Stimulated activated memory B cell treated with anti-CD40 and anti-IgM and Interleukin-4, amounts not matched to agents 10 μg/mL and 1 μg/mL and 100 μg/mL, for 72 hours (primary cell): ENCODE measurements around the gene PPP1R13B.
"Not testable (repeated sequence)": the region's sequence is repeated elsewhere in the genome, so short reads cannot be mapped to it uniquely, and the experiment has no call there.

Experiments used
- ATAC-seq: fragments of 150-1000 bp; cut with Tn5 transposase; 2 replicates; pipeline ENCODE4 v1.10.0; 2021
- H3K27ac Mint-ChIP-seq: one replicate; pipeline ENCODE4 v1.8.0; 2022; ENCODE audit warnings: mild to moderate bottlenecking, mixed read lengths
- H3K27me3 Mint-ChIP-seq: one replicate; pipeline ENCODE4 v1.8.0; 2022; ENCODE audit warnings: mixed read lengths
- H3K36me3 Mint-ChIP-seq: one replicate; pipeline ENCODE4 v1.8.0; 2022; ENCODE audit warnings: mixed read lengths
- H3K4me1 Mint-ChIP-seq: one replicate; pipeline ENCODE4 v1.8.0; 2022; ENCODE audit warnings: mixed read lengths
- H3K4me3 Mint-ChIP-seq: one replicate; pipeline ENCODE4 v1.8.0; 2022; ENCODE audit warnings: mild to moderate bottlenecking, moderate library complexity, mixed read lengths
- H3K9me3 Mint-ChIP-seq: one replicate; pipeline ENCODE4 v1.8.0; 2022; ENCODE audit warnings: mixed read lengths

Gene PPP1R13B

DNA sequence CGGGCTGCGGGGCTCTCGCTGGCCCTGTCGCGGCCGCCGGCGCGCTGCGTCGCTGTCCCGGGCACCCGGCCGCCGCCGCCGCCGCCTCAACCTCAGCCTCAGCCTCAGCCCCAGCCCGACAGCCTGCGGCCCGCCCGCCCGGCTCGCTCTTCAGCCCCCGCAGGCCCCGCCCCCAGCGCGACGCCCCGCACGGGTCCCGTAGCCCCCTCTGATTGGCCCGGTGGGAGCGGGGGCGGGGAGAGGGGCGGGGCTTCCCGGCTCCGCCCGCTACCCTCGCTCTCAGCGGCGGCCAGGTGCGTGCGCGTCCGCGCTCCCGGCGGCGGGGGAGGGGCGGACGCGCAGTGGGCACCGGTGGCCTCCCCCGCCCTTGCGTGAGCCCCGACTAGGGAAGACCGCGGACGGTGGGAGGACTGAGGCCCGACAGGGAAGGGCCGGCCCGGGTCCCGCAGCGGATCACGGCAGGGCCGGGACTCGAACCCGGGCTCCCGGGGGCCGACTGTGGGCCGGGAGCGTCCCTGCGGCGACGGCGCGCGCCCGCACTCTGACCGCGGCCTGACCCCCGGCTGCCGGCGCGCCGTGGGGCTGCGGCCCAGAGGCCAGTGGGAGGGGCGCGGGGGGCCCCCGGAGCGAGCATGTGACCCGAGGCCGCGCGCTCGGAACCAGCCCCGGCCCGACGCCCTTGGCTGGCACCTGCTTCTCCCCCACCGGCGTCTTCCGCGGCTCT lies at the start of gene PPP1R13B:
Gene PPP1R13B, minus strand, starts transcription at position 125 of the 724 bp plus-strand sequence. CDS start 268 bp downstream, outside the sequence.
- Mint-ChIP-seq H3K27ac (peak within 1 kb of the TSS; percentile 45), H3K36me3 (no peaks in the 10 kb centered on the region), H3K4me1 (peaks cover 10% of the 10 kb centered on the region), H3K4me3 (peak within 1 kb of the TSS; percentile 80), H3K27me3 (no peaks in the 10 kb centered on the region), H3K9me3 (no peaks in the 10 kb centered on the region)
- ATAC-seq, result peak; percentile 96

DNA sequence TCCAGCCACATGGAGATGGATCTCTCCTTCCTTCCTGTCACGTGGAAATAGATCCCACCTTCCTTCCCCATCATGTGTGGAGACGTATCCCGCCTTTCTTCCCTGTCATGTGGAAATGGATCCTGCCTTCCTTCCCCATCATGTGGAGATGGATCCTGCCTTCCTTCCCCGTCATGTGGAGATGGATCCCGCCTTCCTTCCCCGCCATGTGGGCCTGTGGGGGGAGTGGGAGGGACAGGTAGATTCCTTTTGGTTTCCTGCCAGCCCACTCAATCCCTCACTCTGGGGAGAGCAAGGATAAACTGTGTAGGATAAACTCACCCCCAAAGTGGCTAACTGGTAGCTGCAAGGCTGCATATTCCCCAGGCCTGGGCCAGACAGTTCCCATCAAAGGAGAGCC lies 49.2 kb upstream of the PPP1R13B start:
- no peak for ATAC-seq
- Mint-ChIP-seq H3K9me3 (peaks cover 4% of the 10 kb centered on the region), H3K36me3 (no peaks in the 10 kb centered on the region), H3K27me3 (peaks cover 17% of the 10 kb centered on the region), H3K4me1 (peaks cover 6% of the 10 kb centered on the region), H3K4me3 (no peak overlapping the region), H3K27ac (no peak overlapping the region)

DNA sequence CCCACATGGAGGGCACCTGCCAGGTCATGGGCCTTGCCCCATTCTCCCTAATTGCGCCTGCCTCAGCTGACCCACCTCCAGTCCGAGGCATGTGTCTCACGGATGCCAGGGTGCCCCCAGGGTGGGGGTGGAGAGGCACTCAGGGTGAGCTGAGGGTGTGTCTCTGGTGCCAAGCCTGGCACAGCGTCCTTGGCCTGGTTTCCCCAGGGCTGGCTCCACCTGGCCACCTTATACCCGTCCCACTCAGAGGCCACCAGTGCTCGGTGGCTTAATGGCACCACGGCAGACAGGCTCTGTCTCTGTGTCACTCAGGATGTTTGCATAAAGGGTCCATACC lies 47.3 kb upstream of the PPP1R13B start:
- no peaks in the 10 kb centered on the region for H3K4me1 Mint-ChIP-seq
- H3K4me3 Mint-ChIP-seq, result no peak overlapping the region
- H3K27me3 Mint-ChIP-seq, result peaks cover 17% of the 10 kb centered on the region
- no peak overlapping the region for H3K27ac Mint-ChIP-seq
- peaks cover 4% of the 10 kb centered on the region for H3K9me3 Mint-ChIP-seq
- H3K36me3 Mint-ChIP-seq, result no peaks in the 10 kb centered on the region
- ATAC-seq, result no peak

- H3K4me3 Mint-ChIP-seq, result no peak overlapping the region
These were observed 46.8 kb upstream of the PPP1R13B start for GRCh38 chr14:103894034-103894722.

GRCh38 chr14:103892247-103892646 lies 44.9 kb upstream of the PPP1R13B start:
- Mint-ChIP-seq H3K36me3 (no peaks in the 10 kb centered on the region), H3K4me3 (no peak overlapping the region), H3K27ac (no peak overlapping the region), H3K9me3 (peaks cover 4% of the 10 kb centered on the region), H3K4me1 (no peaks in the 10 kb centered on the region), H3K27me3 (peaks cover 14% of the 10 kb centered on the region)
- no peak for ATAC-seq

More at GRCh38 chr14:103894034-103894722, 46.8 kb upstream of the PPP1R13B start:
- Mint-ChIP-seq H3K27ac (no peak overlapping the region), H3K4me1 (no peaks in the 10 kb centered on the region), H3K36me3 (no peaks in the 10 kb centered on the region), H3K9me3 (peaks cover 4% of the 10 kb centered on the region), H3K27me3 (peaks cover 17% of the 10 kb centered on the region)
- ATAC-seq, result no peak

- Mint-ChIP-seq H3K4me1 (no peaks in the 10 kb centered on the region), H3K27me3 (peaks cover 9% of the 10 kb centered on the region), H3K27ac (no peak overlapping the region), H3K36me3 (no peaks in the 10 kb centered on the region), H3K9me3 (peaks cover 4% of the 10 kb centered on the region), H3K4me3 (no peak overlapping the region)
- no peak for ATAC-seq
These were observed 44.4 kb upstream of the PPP1R13B start for GRCh38 chr14:103891667-103892215.

GRCh38 chr14:103890821-103891666 lies 43.7 kb upstream of the PPP1R13B start:
- Mint-ChIP-seq H3K9me3 (no peaks in the 10 kb centered on the region), H3K36me3 (no peaks in the 10 kb centered on the region), H3K4me1 (no peaks in the 10 kb centered on the region), H3K27me3 (peaks cover 2% of the 10 kb centered on the region), H3K27ac (no peak overlapping the region), H3K4me3 (no peak overlapping the region)
- no peak for ATAC-seq

- no peaks in the 10 kb centered on the region for H3K27me3 Mint-ChIP-seq
- H3K4me1 Mint-ChIP-seq, result no peaks in the 10 kb centered on the region
- H3K36me3 Mint-ChIP-seq, result no peaks in the 10 kb centered on the region
- H3K4me3 Mint-ChIP-seq, result no peak overlapping the region
- ATAC-seq, result no peak
- H3K9me3 Mint-ChIP-seq, result no peaks in the 10 kb centered on the region
- no peak overlapping the region for H3K27ac Mint-ChIP-seq
These were observed 42.6 kb upstream of the PPP1R13B start for GRCh38 chr14:103890052-103890371.

DNA sequence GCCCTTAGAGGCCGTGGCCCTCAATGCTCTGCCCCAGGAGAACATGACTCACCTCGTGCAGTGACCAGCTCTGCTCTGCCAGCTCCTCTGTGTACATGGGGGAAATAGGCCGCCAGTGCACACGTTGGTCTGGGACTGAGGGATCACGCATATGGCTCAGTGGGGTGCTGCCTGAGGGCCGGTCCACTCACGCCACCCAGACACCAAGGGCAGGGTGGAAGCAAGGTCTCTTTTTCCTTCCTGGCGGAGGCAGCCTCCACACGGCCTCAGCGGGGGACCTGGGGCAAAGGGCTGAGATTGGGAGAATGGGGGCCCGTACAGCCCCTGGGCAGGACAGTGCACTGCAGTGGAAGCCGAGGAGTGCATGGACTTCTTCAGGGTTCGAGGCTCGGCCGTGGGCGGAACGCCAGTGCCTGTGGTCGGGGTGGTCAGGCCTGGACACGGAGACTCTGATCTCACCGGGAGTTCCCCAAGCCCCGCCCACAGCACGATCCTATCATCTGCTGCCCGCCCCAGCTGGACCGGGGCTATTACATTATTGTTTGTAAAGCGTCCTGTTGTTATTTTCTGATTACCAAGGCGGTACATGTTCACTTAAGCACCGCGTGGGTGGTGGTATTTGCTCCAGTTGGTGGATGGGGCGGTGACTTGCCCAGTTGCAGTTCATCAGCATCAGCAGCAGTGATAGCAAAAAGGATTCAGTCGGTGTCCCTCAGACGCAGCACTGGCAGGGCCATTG lies 42.1 kb upstream of the PPP1R13B start:
- no peaks in the 10 kb centered on the region for H3K9me3 Mint-ChIP-seq
- H3K36me3 Mint-ChIP-seq, result no peaks in the 10 kb centered on the region
- no peak overlapping the region for H3K4me3 Mint-ChIP-seq
- no peak overlapping the region for H3K27ac Mint-ChIP-seq
- no peaks in the 10 kb centered on the region for H3K27me3 Mint-ChIP-seq
- no peak for ATAC-seq
- H3K4me1 Mint-ChIP-seq, result no peaks in the 10 kb centered on the region

GRCh38 chr14:103889002-103889312 lies 41.6 kb upstream of the PPP1R13B start:
- H3K27ac Mint-ChIP-seq, ATAC-seq, H3K4me1 Mint-ChIP-seq, H3K4me3 Mint-ChIP-seq, H3K27me3 Mint-ChIP-seq, H3K9me3 Mint-ChIP-seq, H3K36me3 Mint-ChIP-seq: not testable (repeated sequence)

GRCh38 chr14:103887557-103888115 lies 40.3 kb upstream of the PPP1R13B start:
- Mint-ChIP-seq H3K9me3 (no peaks in the 10 kb centered on the region), H3K36me3 (no peaks in the 10 kb centered on the region), H3K27ac (no peak overlapping the region), H3K4me1 (no peaks in the 10 kb centered on the region), H3K4me3 (no peak overlapping the region), H3K27me3 (peaks cover 8% of the 10 kb centered on the region)
- ATAC-seq, result no peak

DNA sequence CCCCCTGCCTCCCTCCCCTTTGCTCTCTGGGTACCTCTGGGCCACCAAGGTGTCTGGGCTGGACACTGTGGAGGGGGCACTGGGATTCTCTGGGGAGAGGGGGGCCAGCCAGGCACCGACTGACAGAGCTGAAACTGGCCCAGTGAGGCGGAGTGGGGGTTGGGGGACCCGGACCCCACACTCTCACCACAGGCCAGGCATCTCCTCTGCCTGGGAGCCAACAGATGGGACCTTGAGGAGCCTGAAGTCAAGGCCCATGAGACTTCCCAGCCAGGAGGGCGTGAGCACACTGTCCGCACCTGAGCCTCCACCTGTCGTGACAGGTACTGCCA lies 39.8 kb upstream of the PPP1R13B start:
- Mint-ChIP-seq H3K36me3 (no peaks in the 10 kb centered on the region), H3K9me3 (no peaks in the 10 kb centered on the region), H3K4me1 (no peaks in the 10 kb centered on the region), H3K27ac (no peak overlapping the region), H3K27me3 (peaks cover 13% of the 10 kb centered on the region), H3K4me3 (no peak overlapping the region)
- no peak for ATAC-seq

DNA sequence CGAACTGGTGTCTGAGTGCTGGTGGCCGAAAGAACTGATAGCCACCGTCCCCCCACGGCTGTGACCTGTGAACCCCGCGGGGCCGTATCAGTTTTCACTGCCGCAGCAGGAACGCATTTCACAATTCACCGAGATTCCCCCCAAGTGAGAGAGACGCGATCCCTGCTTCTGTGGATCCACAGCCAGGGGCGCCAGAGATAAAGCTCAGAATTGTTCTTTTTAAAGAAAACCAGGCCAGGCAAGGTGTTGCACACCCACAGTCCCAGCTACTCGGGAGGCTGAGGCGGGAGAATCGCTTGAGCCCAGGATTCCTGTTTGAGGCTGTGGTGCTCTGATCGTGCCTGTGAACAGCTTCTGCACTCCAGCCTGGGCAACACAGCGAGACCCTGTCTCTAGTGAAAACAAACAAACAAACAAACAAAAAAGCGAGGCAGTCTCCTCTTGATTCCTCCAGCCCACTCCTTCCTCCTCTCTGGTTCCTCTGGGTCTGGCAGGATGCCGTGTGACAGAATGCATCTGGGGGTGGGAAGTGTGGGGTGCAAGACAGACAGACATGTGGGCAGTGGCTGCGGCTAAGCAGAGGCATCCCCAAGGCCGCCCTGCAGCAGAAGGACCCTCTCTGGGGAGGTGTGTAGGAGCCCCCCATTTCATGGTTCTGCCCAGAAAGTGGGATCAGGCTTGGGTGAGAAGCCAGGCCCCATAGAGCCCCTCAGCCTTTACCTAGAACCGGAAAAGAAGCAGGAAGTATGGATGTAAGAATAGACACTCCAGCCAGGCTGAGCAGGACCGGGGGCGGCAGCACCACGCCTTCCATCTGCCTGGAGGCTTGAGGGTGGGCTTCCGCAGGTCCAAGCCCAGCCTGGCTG lies 39.2 kb upstream of the PPP1R13B start:
- H3K27me3 Mint-ChIP-seq, result peaks cover 19% of the 10 kb centered on the region
- H3K36me3 Mint-ChIP-seq, result no peaks in the 10 kb centered on the region
- H3K4me3 Mint-ChIP-seq, result no peak overlapping the region
- H3K27ac Mint-ChIP-seq, result no peak overlapping the region
- no peak for ATAC-seq
- no peaks in the 10 kb centered on the region for H3K9me3 Mint-ChIP-seq
- no peaks in the 10 kb centered on the region for H3K4me1 Mint-ChIP-seq

GRCh38 chr14:103885509-103885932 lies 38.1 kb upstream of the PPP1R13B start:
- peaks cover 7% of the 10 kb centered on the region for H3K4me1 Mint-ChIP-seq
- no peak overlapping the region for H3K27ac Mint-ChIP-seq
- no peaks in the 10 kb centered on the region for H3K9me3 Mint-ChIP-seq
- peaks cover 29% of the 10 kb centered on the region for H3K27me3 Mint-ChIP-seq
- no peak overlapping the region for H3K4me3 Mint-ChIP-seq
- no peak for ATAC-seq
- H3K36me3 Mint-ChIP-seq, result no peaks in the 10 kb centered on the region
